ENCODE results near the gene DMKN.

DNA sequence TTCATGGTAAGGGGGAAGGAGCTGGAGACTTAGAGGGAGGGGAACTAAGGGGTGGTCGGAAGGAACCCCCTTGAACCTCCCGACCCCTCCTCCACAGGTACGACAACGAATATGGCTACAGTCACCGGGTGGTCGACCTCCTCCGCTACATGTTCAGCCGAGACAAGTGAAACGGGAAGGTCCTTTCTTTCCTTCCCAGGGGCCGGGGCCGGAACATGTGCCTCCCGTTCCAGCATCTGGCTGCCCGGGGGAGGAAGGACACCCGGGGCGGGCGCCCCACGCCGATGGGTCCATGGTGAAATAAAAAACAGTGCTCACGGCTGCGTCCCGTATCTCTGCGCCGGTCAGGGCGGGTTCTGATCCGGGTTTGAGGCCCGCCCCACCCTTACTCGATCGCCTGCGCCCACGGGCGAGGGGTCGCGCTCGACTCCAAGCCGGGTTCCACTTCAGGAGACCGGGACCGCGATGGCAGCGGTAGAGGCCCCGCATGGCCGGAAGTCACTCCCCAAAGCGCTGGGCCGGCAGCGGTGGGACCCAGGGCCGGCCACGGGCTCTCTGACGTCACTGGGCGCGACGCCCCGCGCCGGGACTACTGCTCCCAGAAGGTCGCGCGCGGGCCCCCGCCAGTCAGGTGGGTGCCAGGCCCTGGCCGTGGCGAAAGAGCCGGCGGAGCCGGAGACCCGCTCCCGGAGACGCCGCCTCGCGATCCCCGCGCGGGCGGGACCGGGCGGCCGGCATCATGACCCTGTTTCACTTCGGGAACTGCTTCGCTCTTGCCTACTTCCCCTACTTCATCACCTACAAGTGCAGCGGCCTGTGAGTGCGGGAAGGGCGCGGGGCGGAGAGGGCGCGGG is 31.8 kb upstream of the DMKN start, which contains the start of gene TMEM147:
- TF ChIP-seq POLR2A (IDR thresholded peaks at IDR 0.05): peak in 1 of 2 donors; percentile 78
- TF ChIP-seq, protein P1, sequence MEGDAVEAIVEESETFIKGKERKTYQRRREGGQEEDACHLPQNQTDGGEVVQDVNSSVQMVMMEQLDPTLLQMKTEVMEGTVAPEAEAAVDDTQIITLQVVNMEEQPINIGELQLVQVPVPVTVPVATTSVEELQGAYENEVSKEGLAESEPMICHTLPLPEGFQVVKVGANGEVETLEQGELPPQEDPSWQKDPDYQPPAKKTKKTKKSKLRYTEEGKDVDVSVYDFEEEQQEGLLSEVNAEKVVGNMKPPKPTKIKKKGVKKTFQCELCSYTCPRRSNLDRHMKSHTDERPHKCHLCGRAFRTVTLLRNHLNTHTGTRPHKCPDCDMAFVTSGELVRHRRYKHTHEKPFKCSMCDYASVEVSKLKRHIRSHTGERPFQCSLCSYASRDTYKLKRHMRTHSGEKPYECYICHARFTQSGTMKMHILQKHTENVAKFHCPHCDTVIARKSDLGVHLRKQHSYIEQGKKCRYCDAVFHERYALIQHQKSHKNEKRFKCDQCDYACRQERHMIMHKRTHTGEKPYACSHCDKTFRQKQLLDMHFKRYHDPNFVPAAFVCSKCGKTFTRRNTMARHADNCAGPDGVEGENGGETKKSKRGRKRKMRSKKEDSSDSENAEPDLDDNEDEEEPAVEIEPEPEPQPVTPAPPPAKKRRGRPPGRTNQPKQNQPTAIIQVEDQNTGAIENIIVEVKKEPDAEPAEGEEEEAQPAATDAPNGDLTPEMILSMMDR (IDR thresholded peaks at IDR 0.05): no peak
